RWPE2 (cell line): ENCODE measurements around the gene NCS1.

Source experiments
- ATAC-seq: fragments of 200-7000 bp; cut with Tn5 transposase; 3 replicates; pipeline ENCODE4 v1.9.1; 2021; ENCODE audit warnings: low read depth
- DNase-seq: peaks from one replicate; pipeline ENCODE4 v3.0.0-alpha.2; 2020; ENCODE audit warnings: low spot score
- H3K27ac ChIP-seq: fragments of 450-650 bp; 2 replicates; pipeline ENCODE4 v1.5.1; 2017; ENCODE audit warnings: mild to moderate bottlenecking; ENCODE audit not compliant: poor library complexity, severe bottlenecking
- H3K27me3 ChIP-seq: fragments of 250-450 bp; sonication (Bioruptor Pico); 2 replicates; pipeline ENCODE4 v1.5.1; 2021; ENCODE audit warnings: mild to moderate bottlenecking, moderate library complexity; ENCODE audit not compliant: insufficient read depth, poor library complexity, severe bottlenecking
- H3K36me3 ChIP-seq: fragments of 250-450 bp; sonication (Bioruptor Pico); 2 replicates; pipeline ENCODE4 v1.5.1; 2020; ENCODE audit warnings: low read depth, mild to moderate bottlenecking, moderate library complexity
- H3K4me1 ChIP-seq: fragments of 250-450 bp; sonication (Bioruptor Pico); 2 replicates; pipeline ENCODE4 v1.5.1; 2021; ENCODE audit warnings: mild to moderate bottlenecking, moderate library complexity; ENCODE audit not compliant: insufficient read depth, poor library complexity, severe bottlenecking
- H3K4me3 ChIP-seq: fragments of 250-450 bp; sonication (Bioruptor Pico); 2 replicates; pipeline ENCODE4 v1.5.1; 2021; ENCODE audit warnings: mild to moderate bottlenecking, moderate library complexity; ENCODE audit not compliant: severe bottlenecking
- H3K9me3 ChIP-seq: fragments of 250-450 bp; sonication (Bioruptor Pico); 2 replicates; pipeline ENCODE4 v1.5.1; 2021; ENCODE audit warnings: mild to moderate bottlenecking, moderate library complexity; ENCODE audit not compliant: severe bottlenecking
- CTCF ChIP-seq: fragments of 450-650 bp; IDR thresholded peaks from one replicate; pipeline ENCODE4 v1.5.1; 2017; ENCODE audit warnings: mild to moderate bottlenecking, moderate library complexity; ENCODE audit not compliant: poor library complexity, severe bottlenecking

Gene NCS1

DNA sequence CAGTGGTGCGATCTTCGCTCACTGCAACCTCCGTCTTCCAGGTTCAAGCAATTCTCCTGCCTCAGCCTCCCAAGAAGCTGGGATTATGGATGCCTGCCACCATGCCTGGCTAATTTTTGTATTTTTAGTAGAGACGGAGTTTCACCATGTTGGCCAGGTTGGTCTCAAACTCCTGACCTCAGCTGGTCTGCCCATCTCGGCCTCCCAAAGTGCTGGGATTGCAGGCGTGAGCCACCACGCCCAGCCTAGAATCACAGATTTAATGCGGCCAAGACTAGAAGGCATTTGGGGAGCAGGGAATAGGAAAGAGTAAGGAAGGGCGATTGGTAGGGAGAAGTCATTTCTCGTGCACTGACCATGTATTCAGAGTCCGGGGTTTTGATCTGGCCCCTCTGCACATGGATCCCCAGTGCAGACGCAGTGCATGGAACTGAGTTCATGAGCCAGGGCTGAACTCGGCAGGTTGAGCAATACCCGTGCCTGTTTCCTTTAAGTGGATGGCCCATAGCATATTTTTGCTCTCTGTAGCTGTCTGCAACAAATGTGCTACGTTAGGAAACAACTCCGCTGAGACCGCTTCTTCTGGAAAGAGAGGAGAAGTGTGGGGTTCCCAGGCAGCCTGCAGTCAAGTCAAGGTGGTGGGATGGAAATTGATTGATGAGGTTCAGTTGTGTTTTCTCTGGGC is 90.0 kb downstream of the NCS1 start:
- ATAC-seq (no peak), DNase-seq (no peak)
- Histone ChIP-seq H3K4me3 (no peak overlapping the region), H3K36me3 (no peaks in the 10 kb centered on the region), H3K9me3 (no peaks in the 10 kb centered on the region), H3K4me1 (no peaks in the 10 kb centered on the region), H3K27ac (no peak overlapping the region), H3K27me3 (peaks cover 39% of the 10 kb centered on the region)
- TF ChIP-seq CTCF: no peak

DNA sequence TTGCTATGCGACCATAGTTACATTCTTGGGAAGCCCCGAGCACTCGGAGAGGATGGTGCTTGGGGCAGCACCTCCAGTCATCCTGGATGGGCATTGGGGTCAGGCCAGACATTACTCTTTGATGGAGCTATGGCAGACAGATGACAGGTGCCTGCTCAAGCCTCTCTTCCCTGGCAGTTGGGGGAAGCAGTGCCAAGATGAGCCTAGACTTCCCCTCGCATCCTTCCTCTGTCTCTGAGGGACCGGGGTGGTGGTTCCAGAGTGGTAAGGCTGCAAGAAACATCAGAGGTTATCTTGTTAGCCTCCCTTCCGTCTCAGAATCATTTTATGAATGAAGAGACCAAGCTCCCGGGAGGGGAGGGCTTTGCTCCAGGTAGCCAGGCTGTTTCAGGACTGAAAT is 90.6 kb downstream of the NCS1 start:
- Histone ChIP-seq H3K4me3 (no peak overlapping the region), H3K36me3 (no peaks in the 10 kb centered on the region), H3K27me3 (peaks cover 45% of the 10 kb centered on the region), H3K4me1 (no peaks in the 10 kb centered on the region), H3K9me3 (no peaks in the 10 kb centered on the region), H3K27ac (no peak overlapping the region)
- no peak for ATAC-seq
- no peak for TF ChIP-seq CTCF
- no peak for DNase-seq

- Histone ChIP-seq H3K4me1 (no peaks in the 10 kb centered on the region), H3K9me3 (no peaks in the 10 kb centered on the region), H3K27me3 (peaks cover 48% of the 10 kb centered on the region), H3K36me3 (no peaks in the 10 kb centered on the region), H3K27ac (no peak overlapping the region), H3K4me3 (no peak overlapping the region)
- no peak for DNase-seq
- peak; percentile 55 for ATAC-seq
- TF ChIP-seq CTCF: peak; percentile 7
Observed at GRCh38 chr9:130263601-130264413, 91.6 kb downstream of the NCS1 start.

- no peaks in the 10 kb centered on the region for H3K4me1 ChIP-seq
- ATAC-seq (no peak), DNase-seq (no peak)
- no peaks in the 10 kb centered on the region for H3K9me3 ChIP-seq
- H3K36me3 ChIP-seq: no peaks in the 10 kb centered on the region
- no peak overlapping the region for H3K27ac ChIP-seq
- no peak overlapping the region for H3K4me3 ChIP-seq
- no peak for TF ChIP-seq CTCF
- peaks cover 48% of the 10 kb centered on the region for H3K27me3 ChIP-seq
Observed at GRCh38 chr9:130264414-130265350, 92.5 kb downstream of the NCS1 start.
